ENCODE measurements around the gene RBM11. TPM values are rescaled to one million over a fixed set of nuclear protein-coding genes. Genes with fewer than 3 reads are reported as not detected.

RBM11 gene
- total RNA-seq, 1 experiment from 2014 or later, result 1.7 TPM

GRCh38 chr21:14271641-14272040, 55.7 kb downstream of the RBM11 start:
- Histone ChIP-seq H3K23me2 (ENCODE audit: insufficient read length, low read depth, low read length, poor library complexity, severe bottlenecking) (no peaks in the 10 kb centered on the region), H2AK5ac (ENCODE audit: insufficient read length, low read length) (no peak overlapping the region), H2AFZ (ENCODE audit: low read length) (no peak overlapping the region), H3K79me1 (ENCODE audit: insufficient read depth, low read depth, low read length, poor library complexity, severe bottlenecking) (no peaks in the 10 kb centered on the region), H3K9ac (ENCODE audit: extremely low read depth, insufficient read length, low read length) (no peak overlapping the region), H3K23ac (ENCODE audit: insufficient read length, low read depth, low read length) (no peak overlapping the region), H2BK15ac (ENCODE audit: low read depth, low read length) (no peak overlapping the region), H4K5ac (ENCODE audit: insufficient read length, low read depth, low read length) (no peak overlapping the region), H3K56ac (ENCODE audit: insufficient read length, low read depth, low read length) (no peak overlapping the region), H4K8ac (replicated peaks; ENCODE audit: insufficient read length, low read depth, low read length) (no peak overlapping the region), H3K4me2 (ENCODE audit: insufficient read depth, insufficient read length, low read length) (no peak overlapping the region), H2BK5ac (ENCODE audit: insufficient read length, low read length) (no peak overlapping the region), H4K20me1 (ENCODE audit: control insufficient read depth, insufficient read depth, insufficient read length) (no peaks in the 10 kb centered on the region), H3K18ac (ENCODE audit: insufficient read length, low read depth, low read length) (no peak overlapping the region), H2BK120ac (ENCODE audit: low read depth, low read length, poor library complexity, severe bottlenecking) (no peak overlapping the region), H3K9me3 (ENCODE audit: control insufficient read depth, low read depth, low read length) (no peaks in the 10 kb centered on the region), H3T11ph (ENCODE audit: low read length) (no peak overlapping the region), H3K79me2 (ENCODE audit: insufficient read depth, low read length) (no peaks in the 10 kb centered on the region), H3K27me3 (ENCODE audit: insufficient read depth, low read length) (no peaks in the 10 kb centered on the region), H3K4me1 (ENCODE audit: insufficient read depth, low read length) (no peaks in the 10 kb centered on the region), H4K91ac (ENCODE audit: insufficient read length, low read depth, low read length) (no peak overlapping the region), H2BK12ac (ENCODE audit: insufficient read length, low read depth, low read length) (no peak overlapping the region), H3K4ac (ENCODE audit: low read depth, low read length) (no peak overlapping the region), H3K27ac (ENCODE audit: insufficient read length, low read depth, low read length) (no peak overlapping the region), H2BK20ac (ENCODE audit: low read depth, low read length, poor library complexity, severe bottlenecking) (no peak overlapping the region), H3K14ac (ENCODE audit: insufficient read depth, low read length) (no peak overlapping the region)
- Mint-ChIP-seq H3K27ac (no peak overlapping the region), H3K4me3 (no peak overlapping the region), H3K9me3 (peaks cover 9 to 13% of the 10 kb centered on the region in 2 experiments; a peak in 4 of 5 replicates), H3K4me1 (peaks cover 0 to 3% of the 10 kb centered on the region in 2 experiments; a peak in 1 of 4 replicates), H3K27me3 (ENCODE audit: low read depth) (no peaks in the 10 kb centered on the region), H3K36me3 (ENCODE audit: insufficient read depth in 1 of 3, low read depth in 3 of 3) (no peaks in the 10 kb centered on the region)
- DNase-seq, result no peak
- WGBS (ENCODE audit: extremely low coverage, insufficient read length, low lambda C conversion rate), result no CpG with 5 or more reads among the region's 6 CpGs
- TF ChIP-seq, protein P1, sequence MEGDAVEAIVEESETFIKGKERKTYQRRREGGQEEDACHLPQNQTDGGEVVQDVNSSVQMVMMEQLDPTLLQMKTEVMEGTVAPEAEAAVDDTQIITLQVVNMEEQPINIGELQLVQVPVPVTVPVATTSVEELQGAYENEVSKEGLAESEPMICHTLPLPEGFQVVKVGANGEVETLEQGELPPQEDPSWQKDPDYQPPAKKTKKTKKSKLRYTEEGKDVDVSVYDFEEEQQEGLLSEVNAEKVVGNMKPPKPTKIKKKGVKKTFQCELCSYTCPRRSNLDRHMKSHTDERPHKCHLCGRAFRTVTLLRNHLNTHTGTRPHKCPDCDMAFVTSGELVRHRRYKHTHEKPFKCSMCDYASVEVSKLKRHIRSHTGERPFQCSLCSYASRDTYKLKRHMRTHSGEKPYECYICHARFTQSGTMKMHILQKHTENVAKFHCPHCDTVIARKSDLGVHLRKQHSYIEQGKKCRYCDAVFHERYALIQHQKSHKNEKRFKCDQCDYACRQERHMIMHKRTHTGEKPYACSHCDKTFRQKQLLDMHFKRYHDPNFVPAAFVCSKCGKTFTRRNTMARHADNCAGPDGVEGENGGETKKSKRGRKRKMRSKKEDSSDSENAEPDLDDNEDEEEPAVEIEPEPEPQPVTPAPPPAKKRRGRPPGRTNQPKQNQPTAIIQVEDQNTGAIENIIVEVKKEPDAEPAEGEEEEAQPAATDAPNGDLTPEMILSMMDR (conservative IDR thresholded peaks at IDR 0.05), result no peak
